K562 (cell line): Measurements from ENCODE around the gene CST3. TPM values are rescaled to one million over a fixed set of nuclear protein-coding genes. Genes with fewer than 3 reads are reported as not detected.

Source experiments
- ATAC-seq: fragments of 200-7000 bp; cut with Tn5 transposase; 3 replicates; pipeline ENCODE4 v1.9.1; 2020; ENCODE audit warnings: moderate library complexity
- BruUV-seq: library from RNA; stranded (reverse); fragments of 400-500 nt; replicated peaks from 2 replicates; lab custom pipeline; 2021; lab: Mats Ljungman, UMichigan
- CTCF ChIA-PET: fragments of 300-600 bp; formaldehyde crosslinking; extraction: SDS; loops from one replicate; lab custom pipeline; 2021; ENCODE audit warnings: low intra/inter-chr PET ratio; lab: Yijun Ruan, JAX
- POLR2A ChIA-PET: fragments of 300-600, 350-650 bp; sonication (Branson Sonifier 250); formaldehyde crosslinking; extraction: SDS; loops from one replicate; lab custom pipeline; 2021; ENCODE audit warnings: antibody characterized with exemption, inconsistent platforms; lab: Yijun Ruan, JAX
- DNase-seq, 4 experiments: peaks; one replicate each; pipeline versions ENCODE4 v3.0.0 to v3.0.0-alpha.2; 2011 to 2018; ENCODE audit warnings: low spot score in 3 of 4, mixed read lengths in 3 of 4; ENCODE audit errors: extremely low read depth in 1 of 4
- FAIRE-seq: peaks from 2 replicates; lab custom pipeline; 2011; peaks lifted over from hg19 to GRCh38; lab: Jason Lieb, UNC
- H2AFZ ChIP-seq: 2 replicates; pipeline ENCODE4 v1.6.0; 2011; ENCODE audit warnings: low read depth, low read length, control low read depth, inconsistent platforms
- H3K27ac ChIP-seq: fragments of 200-600 bp; 3 replicates; pipeline ENCODE4 v1.8.0; 2011; ENCODE audit warnings: low read depth, mild to moderate bottlenecking, control low read depth, inconsistent platforms, low read length, moderate library complexity, mixed read lengths; ENCODE audit errors: extremely low read depth
- H3K27me3 ChIP-seq, 2 experiments: fragments of 300-600 bp in 1 of 2; 2 replicates in 1 of 2; 3 replicates in 1 of 2; pipeline versions ENCODE4 v1.6.0 to v1.8.0; 2011; ENCODE audit warnings: inconsistent platforms in 2 of 2, low read length in 2 of 2, mild to moderate bottlenecking in 1 of 2, mixed read lengths in 1 of 2, moderate library complexity in 1 of 2; ENCODE audit not compliant: control insufficient read depth in 2 of 2, insufficient read depth in 2 of 2
- H3K36me3 ChIP-seq: fragments of 300-600 bp; 3 replicates; pipeline ENCODE4 v1.8.0; 2011; ENCODE audit warnings: mild to moderate bottlenecking, low read length, inconsistent platforms; ENCODE audit not compliant: control insufficient read depth, insufficient read depth
- H3K4me1 ChIP-seq, 2 experiments: fragments of 200-600 bp in 1 of 2; replicated peaks in 1 of 2; 2 replicates in 1 of 2; 3 replicates in 1 of 2; pipeline versions ENCODE4 v1.5.1 to v1.8.0; 2011; ENCODE audit warnings: inconsistent platforms in 2 of 2, low read length in 2 of 2, mild to moderate bottlenecking in 1 of 2, mixed read lengths in 1 of 2, moderate library complexity in 1 of 2; ENCODE audit not compliant: control insufficient read depth in 2 of 2, insufficient read depth in 2 of 2
- H3K4me2 ChIP-seq: 2 replicates; pipeline ENCODE4 v1.6.1; 2011; ENCODE audit warnings: low read length, control low read depth, inconsistent platforms, mixed read lengths; ENCODE audit not compliant: insufficient read depth
- H3K4me3 ChIP-seq: fragments of 200-600 bp; sonication (generic), shearing (Covaris generic); 2 replicates; pipeline ENCODE4 v1.5.1; 2016; ENCODE audit warnings: control low read depth, inconsistent platforms
- H3K79me2 ChIP-seq: fragments of 200-600 bp; 3 replicates; pipeline ENCODE4 v1.8.0; 2011; ENCODE audit warnings: low read length, inconsistent platforms; ENCODE audit not compliant: control insufficient read depth, insufficient read depth
- H3K9ac ChIP-seq, 2 experiments: 2 replicates each; pipeline versions ENCODE4 v1.6.0 to v1.6.1; 2011; ENCODE audit warnings: low read depth in 2 of 2, low read length in 2 of 2, control low read depth in 1 of 2, inconsistent platforms in 1 of 2, mild to moderate bottlenecking in 1 of 2, mixed read lengths in 1 of 2; ENCODE audit not compliant: insufficient read depth in 1 of 2
- H3K9me1 ChIP-seq: one replicate; pipeline ENCODE4 v1.6.0; 2011; ENCODE audit warnings: inconsistent platforms, mild to moderate bottlenecking, low read length, moderate library complexity; ENCODE audit not compliant: control insufficient read depth, insufficient read depth
- H3K9me3 ChIP-seq: replicated peaks from 2 replicates; pipeline ENCODE4 v1.5.1; 2011; ENCODE audit warnings: low read depth, low read length, inconsistent platforms; ENCODE audit not compliant: control insufficient read depth, insufficient read depth
- H4K20me1 ChIP-seq: replicated peaks from 2 replicates; pipeline ENCODE4 v1.6.1; 2011; ENCODE audit warnings: low read length, inconsistent platforms, mixed read lengths; ENCODE audit not compliant: control insufficient read depth, insufficient read depth
- ATF6 ChIP-seq: sonication (generic); formaldehyde crosslinking; IDR thresholded peaks from 2 replicates; pipeline ENCODE4 v1.4.0; 2020; ENCODE audit warnings: mild to moderate bottlenecking, missing genetic modification reagents
- ELK3 ChIP-seq: fragments of 450-650 bp; formaldehyde crosslinking; IDR thresholded peaks from 2 replicates; pipeline ENCODE4 v1.4.0; 2020; ENCODE audit warnings: mild to moderate bottlenecking
- HEY1 ChIP-seq: fragments of 250-450 bp; sonication (Bioruptor Pico); IDR thresholded peaks from 2 replicates; pipeline ENCODE4 v1.5.0; 2020; ENCODE audit warnings: mild to moderate bottlenecking, moderate library complexity, borderline replicate concordance
- HOXB6 ChIP-seq: fragments of 250-450 bp; sonication (Bioruptor Pico); IDR thresholded peaks from 2 replicates; pipeline ENCODE4 v1.5.1; 2022; ENCODE audit warnings: mild to moderate bottlenecking, borderline replicate concordance
- MAFF ChIP-seq: IDR thresholded peaks from 2 replicates; pipeline ENCODE4 v1.6.1; 2012; ENCODE audit warnings: low read length, improper control_type of control experiment
- MAFG ChIP-seq: fragments of 450-650 bp; conservative IDR thresholded peaks from 2 replicates; pipeline ENCODE4 v1.6.1; 2016; ENCODE audit warnings: missing genetic modification characterization, missing compliant biosample characterization
- MED1 ChIP-seq: sonication (generic); formaldehyde crosslinking; IDR thresholded peaks from 2 replicates; pipeline ENCODE4 v1.8.1; 2023; ENCODE audit warnings: missing genetic modification reagents, borderline replicate concordance
- NBN ChIP-seq: fragments of 450-650 bp; IDR thresholded peaks from 2 replicates; pipeline ENCODE4 v1.6.1; 2016; ENCODE audit warnings: low read depth, mild to moderate bottlenecking
- NR2C2 ChIP-seq, 2 experiments: fragments of 200-800 bp in 1 of 2; sonication (Bioruptor generic) in 1 of 2; sonication (generic) in 1 of 2; formaldehyde crosslinking in 1 of 2; IDR thresholded peaks; 2 replicates each; pipeline versions ENCODE4 v1.6.1 to v1.8.0; 2016 to 2022; ENCODE audit warnings: mild to moderate bottlenecking in 1 of 2, missing compliant biosample characterization in 1 of 2, missing genetic modification characterization in 1 of 2, missing genetic modification reagents in 1 of 2
- SAFB ChIP-seq: fragments of 200-400 bp; formaldehyde crosslinking; IDR thresholded peaks from 2 replicates; pipeline ENCODE4 v1.6.1; 2017; ENCODE audit warnings: low read depth, low read length, borderline replicate concordance
- SOX6 ChIP-seq: fragments of 450-650 bp; IDR thresholded peaks from 2 replicates; pipeline ENCODE4 v1.6.1; 2014; ENCODE audit warnings: mild to moderate bottlenecking
- STAT5B ChIP-seq: fragments of 250-450 bp; sonication (Bioruptor Pico); IDR thresholded peaks from 2 replicates; pipeline ENCODE4 v1.8.0; 2021; ENCODE audit warnings: mild to moderate bottlenecking, inconsistent platforms
- YY1 ChIP-seq, 3 experiments: IDR thresholded peaks; 2 replicates each; pipeline ENCODE4 v1.6.1; 2011; ENCODE audit warnings: low read length in 2 of 3, mild to moderate bottlenecking in 2 of 3, moderate library complexity in 2 of 3, borderline replicate concordance in 1 of 3, control low read depth in 1 of 3, low read depth in 1 of 3; ENCODE audit not compliant: insufficient read depth in 3 of 3, insufficient replicate concordance in 2 of 3, control insufficient read depth in 1 of 3, insufficient read length in 1 of 3; ENCODE audit errors: extremely low read depth in 1 of 3
- ZNF165 ChIP-seq: fragments of 250-450 bp; sonication (Bioruptor Pico); IDR thresholded peaks from 2 replicates; pipeline ENCODE4 v1.4.0; 2020; ENCODE audit warnings: borderline replicate concordance
- ZNF174 ChIP-seq: fragments of 250-450 bp; sonication (Bioruptor Pico); IDR thresholded peaks from 2 replicates; pipeline ENCODE4 v1.4.0; 2020; ENCODE audit warnings: mild to moderate bottlenecking
- ZNF316 ChIP-seq: fragments of 450-650 bp; IDR thresholded peaks from 2 replicates; pipeline ENCODE4 v1.6.1; 2016
- WGBS: fragments of 100-300 bp; shearing (Covaris generic); methylation state at CpG from one replicate; pipeline ENCODE4 v1.1.6; 2016; ENCODE audit warnings: low coverage, mixed read lengths; ENCODE audit not compliant: insufficient coverage; ENCODE audit errors: missing lambda C conversion rate; 5-methylcytosine and 5-hydroxymethylcytosine counted together
- in situ Hi-C: fragments of 300-500 bp; cut with MboI; formaldehyde crosslinking; loops from 4 replicates; pipeline ENCODE4 v1.15.0; 2018; ENCODE audit warnings: inconsistent platforms, mixed read lengths
- intact Hi-C: fragments of 100-400 bp; cut with micrococcal nuclease; formaldehyde crosslinking; loops from 2 replicates; pipeline ENCODE4 v1.14.2; 2022
- polyA plus RNA-seq, 8 experiments: library from polyadenylated mRNA; depleted of rRNA in 4 of 8; stranded (reverse) in 5 of 8; unstranded in 3 of 8; fragments of >200 nt; fragmentation: Nextera tagmentation in 2 of 8; fragmentation: Illumina TruSeq in 1 of 8; extraction: Ambion mirVana in 2 of 8; extraction: Trizol in 1 of 8; gene quantifications; 2 replicates each; pipeline versions ENCODE4 v1.2.1 to v1.2.3, GENCODE V29; 2011 to 2014; ENCODE audit warnings: inconsistent platforms in 1 of 8, missing spikeins in 1 of 8
- total RNA-seq, 7 experiments: library from RNA; depleted of rRNA in 6 of 7; stranded (reverse); fragments of >200 nt in 6 of 7; fragmentation: Illumina TruSeq in 2 of 7; extraction: Trizol in 2 of 7; gene quantifications; 2 replicates each; pipeline versions ENCODE4 v1.2.1 to v1.2.3, GENCODE V29; 2011 to 2021; ENCODE audit warnings: low replicate concordance in 1 of 7
- TF ChIP-seq, protein P1 (sequence below): fragments of 250-450 bp; sonication (Bioruptor Pico); IDR thresholded peaks from 2 replicates; pipeline ENCODE4 v1.6.1; 2021; ENCODE audit warnings: mild to moderate bottlenecking

The CST3 gene
- total and polyA plus RNA-seq, 9 of the 15 experiments (the other 6 are each of a cell fraction or from before 2014, with no cell fraction given) = 8.7 to 113 (median 48.5) TPM

GRCh38 chr20:23651117-23651516 is 13.4 kb upstream of the CST3 start (continued):
- TF ChIP-seq MAFG (tag) (peak; percentile 51; the same call in 1 of the 2 replicates), HOXB6 (CRISPR knock-in tag) (no peak), STAT5B (CRISPR knock-in tag) (no peak), ATF6 (CRISPR knock-in tag) (no peak), MAFF (peak; percentile 79), ZNF174 (no peak), ZNF165 (CRISPR knock-in tag) (no peak), ZNF316 (peak; percentile 66)
- TF ChIP-seq, protein P1, sequence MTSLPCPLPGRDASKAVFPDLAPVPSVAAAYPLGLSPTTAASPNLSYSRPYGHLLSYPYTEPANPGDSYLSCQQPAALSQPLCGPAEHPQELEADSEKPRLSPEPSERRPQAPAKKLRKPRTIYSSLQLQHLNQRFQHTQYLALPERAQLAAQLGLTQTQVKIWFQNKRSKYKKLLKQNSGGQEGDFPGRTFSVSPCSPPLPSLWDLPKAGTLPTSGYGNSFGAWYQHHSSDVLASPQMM = no peak
- TF ChIP-seq, all 486 proteins: peak for 5

DNA sequence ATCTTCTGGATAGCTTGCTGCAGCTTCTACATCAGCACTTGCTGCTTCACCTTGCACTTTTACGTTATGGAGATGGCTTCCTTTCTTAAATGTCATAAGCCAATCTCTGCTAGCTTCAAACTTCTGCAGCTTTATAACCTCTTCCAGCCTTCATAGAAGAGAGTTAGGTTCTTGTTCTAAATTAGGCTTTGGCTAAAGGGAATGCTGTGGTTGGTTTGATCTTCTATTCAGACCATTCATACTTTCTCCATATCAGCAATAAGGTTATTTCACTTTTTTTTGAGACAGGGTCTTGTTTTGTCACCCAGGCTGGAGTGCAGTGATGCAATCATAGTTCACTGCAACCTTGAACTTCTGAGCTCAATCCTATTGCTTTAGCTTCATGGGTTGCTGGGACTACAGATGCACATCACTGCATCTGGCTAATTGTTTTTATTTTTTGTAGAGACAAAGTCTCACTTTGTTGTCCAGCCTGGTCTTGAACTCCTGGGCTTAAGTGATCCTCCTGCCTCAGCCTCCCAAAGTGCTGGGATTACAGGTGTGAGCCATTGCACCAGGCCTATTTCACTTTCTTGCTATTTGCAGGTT is 12.2 kb upstream of the CST3 start:
- BruUV-seq = no TSS peak
- H3K36me3 ChIP-seq = no peaks in the 10 kb centered on the region
- no peaks in the 10 kb centered on the region for H3K9me3 ChIP-seq
- in situ Hi-C loops (no loop called here), intact Hi-C loops (no loop called here)
- no peak overlapping the region for H3K4me3 ChIP-seq
- no peak overlapping the region for H2AFZ ChIP-seq
- POLR2A ChIA-PET = interaction anchor here (0.6 to 1.5 kb wide), 2 partner anchors 9 to 11 kb away, joined by 3 to 4 read pairs; no protein-coding TSS in a partner anchor
- no peak overlapping the region for H3K9ac ChIP-seq
- no peaks in the 10 kb centered on the region for H3K79me2 ChIP-seq
- DNase-seq = no peak
- ATAC-seq = no peak
- H3K4me2 ChIP-seq = no peak overlapping the region
- no peaks in the 10 kb centered on the region for H3K9me1 ChIP-seq
- FAIRE-seq = no peak
- no peaks in the 10 kb centered on the region for H4K20me1 ChIP-seq
- H3K4me1 ChIP-seq = no peaks in the 10 kb centered on the region
- no peak overlapping the region for H3K27ac ChIP-seq
- WGBS = 0% methylated on average over 1 of the region's 1 CpG
- H3K27me3 ChIP-seq = no peaks in the 10 kb centered on the region
- CTCF ChIA-PET = no interaction called here
- no peak for TF ChIP-seq YY1 (IDR thresholded peaks at IDR 0.05; ENCODE audit: borderline replicate concordance in 1 of 3, control insufficient read depth in 1 of 3, extremely low read depth in 1 of 3, insufficient read depth in 3 of 3, insufficient read length in 1 of 3, insufficient replicate concordance in 2 of 3, low read depth in 1 of 3, low read length in 2 of 3)
- no peak for TF ChIP-seq SOX6
- TF ChIP-seq SAFB = no peak
- no peak for TF ChIP-seq NR2C2 (CRISPR knock-in tag; IDR thresholded peaks at IDR 0.05)
- TF ChIP-seq NR2C2 (tag; IDR thresholded peaks at IDR 0.05) = no peak
- no peak for TF ChIP-seq MED1 (CRISPR knock-in tag)
- no peak for TF ChIP-seq HEY1
- no peak for TF ChIP-seq ELK3 (CRISPR knock-in tag)
- no peak for TF ChIP-seq NBN
